Right renal pelvis (tissue), 4 donors: ENCODE results near the gene KLHL30. TPM values are rescaled to one million over a fixed set of nuclear protein-coding genes. Genes with fewer than 3 reads are reported as not detected.

Source experiments
- DNase-seq, 4 donors: peaks; one replicate each; pipeline ENCODE4 v3.0.0-alpha.2; 2013; ENCODE audit warnings: low read depth in 4 of 4, low spot score in 3 of 4, missing footprints in 1 of 4
- polyA plus RNA-seq, 4 donors: library from polyadenylated mRNA; unstranded; fragments of 120-200 nt; gene quantifications; one replicate each; pipeline ENCODE4 v1.2.1, GENCODE V29; 2013; ENCODE audit not compliant: insufficient read length in 4 of 4

Gene KLHL30
- polyA plus RNA-seq, 4 donors = 0.17 to 0.47 (median 0.33) TPM

DNA sequence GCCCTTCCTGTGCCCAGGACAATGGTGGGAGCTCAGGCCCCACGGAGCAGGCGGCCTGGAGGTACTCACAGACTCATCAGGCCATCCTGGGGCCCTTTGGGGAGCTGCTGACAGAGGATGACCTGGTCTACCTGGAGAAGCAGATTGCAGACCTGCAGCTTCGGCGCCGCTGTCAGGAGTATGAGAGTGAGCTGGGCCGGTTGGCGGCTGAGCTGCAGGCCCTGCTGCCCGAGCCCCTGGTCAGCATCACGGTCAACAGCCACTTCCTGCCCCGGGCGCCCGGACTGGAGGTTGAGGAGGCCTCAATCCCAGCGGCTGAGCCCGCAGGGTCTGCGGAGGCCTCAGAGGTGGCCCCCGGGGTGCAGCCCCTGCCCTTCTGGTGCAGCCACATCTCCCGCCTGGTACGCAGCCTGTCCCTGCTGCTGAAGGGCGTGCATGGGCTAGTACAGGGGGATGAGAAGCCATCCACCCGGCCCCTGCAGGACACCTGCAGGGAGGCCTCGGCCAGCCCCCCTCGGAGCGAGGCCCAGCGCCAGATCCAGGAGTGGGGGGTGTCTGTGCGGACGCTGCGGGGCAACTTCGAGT, 8.3 kb upstream of the KLHL30 start:
- DNase-seq = no peak

DNA sequence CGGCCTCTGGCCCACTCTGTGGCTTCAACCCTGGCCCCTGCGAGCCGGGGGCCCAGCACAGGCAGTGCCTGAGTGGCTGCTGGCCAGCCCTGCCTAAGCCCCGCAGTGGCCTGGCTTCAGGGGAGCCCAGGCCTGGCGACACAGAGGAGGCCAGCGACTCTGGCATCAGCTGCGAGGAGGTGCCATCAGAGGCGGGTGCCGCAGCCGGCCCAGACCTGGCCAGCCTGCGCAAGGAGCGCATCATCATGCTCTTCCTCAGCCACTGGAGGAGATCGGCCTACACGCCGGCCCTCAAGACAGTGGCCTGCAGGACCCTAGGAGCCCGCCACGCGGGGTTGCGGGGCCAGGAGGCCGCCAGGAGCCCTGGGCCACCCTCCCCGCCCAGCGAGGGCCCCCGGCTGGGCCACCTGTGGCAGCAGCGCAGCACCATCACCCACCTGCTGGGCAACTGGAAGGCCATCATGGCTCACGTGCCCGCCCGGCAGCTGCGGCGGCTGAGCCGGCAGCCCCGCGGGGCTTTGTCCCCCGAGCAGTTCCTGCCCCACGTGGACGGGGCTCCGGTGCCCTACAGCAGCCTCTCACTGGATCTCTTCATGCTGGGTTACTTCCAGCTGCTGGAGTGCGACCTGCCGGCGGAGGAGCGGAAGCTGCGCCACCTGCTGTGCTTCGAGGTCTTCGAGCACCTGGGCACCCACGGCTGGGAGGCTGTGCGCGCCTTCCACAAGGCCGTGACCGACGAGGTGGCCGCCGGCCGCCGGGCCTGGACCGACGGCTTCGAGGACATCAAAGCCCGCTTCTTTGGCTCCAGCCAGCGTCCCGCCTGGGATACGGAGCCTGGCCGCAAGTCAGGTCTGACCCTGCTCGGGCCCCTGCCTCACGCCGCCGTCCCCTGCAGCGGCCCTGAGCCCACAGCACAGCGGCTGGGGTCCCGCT, 7.5 kb upstream of the KLHL30 start:
- DNase-seq = no peak

GRCh38 chr2:238131761-238132462, 6.6 kb upstream of the KLHL30 start:
- no peak for DNase-seq

DNA sequence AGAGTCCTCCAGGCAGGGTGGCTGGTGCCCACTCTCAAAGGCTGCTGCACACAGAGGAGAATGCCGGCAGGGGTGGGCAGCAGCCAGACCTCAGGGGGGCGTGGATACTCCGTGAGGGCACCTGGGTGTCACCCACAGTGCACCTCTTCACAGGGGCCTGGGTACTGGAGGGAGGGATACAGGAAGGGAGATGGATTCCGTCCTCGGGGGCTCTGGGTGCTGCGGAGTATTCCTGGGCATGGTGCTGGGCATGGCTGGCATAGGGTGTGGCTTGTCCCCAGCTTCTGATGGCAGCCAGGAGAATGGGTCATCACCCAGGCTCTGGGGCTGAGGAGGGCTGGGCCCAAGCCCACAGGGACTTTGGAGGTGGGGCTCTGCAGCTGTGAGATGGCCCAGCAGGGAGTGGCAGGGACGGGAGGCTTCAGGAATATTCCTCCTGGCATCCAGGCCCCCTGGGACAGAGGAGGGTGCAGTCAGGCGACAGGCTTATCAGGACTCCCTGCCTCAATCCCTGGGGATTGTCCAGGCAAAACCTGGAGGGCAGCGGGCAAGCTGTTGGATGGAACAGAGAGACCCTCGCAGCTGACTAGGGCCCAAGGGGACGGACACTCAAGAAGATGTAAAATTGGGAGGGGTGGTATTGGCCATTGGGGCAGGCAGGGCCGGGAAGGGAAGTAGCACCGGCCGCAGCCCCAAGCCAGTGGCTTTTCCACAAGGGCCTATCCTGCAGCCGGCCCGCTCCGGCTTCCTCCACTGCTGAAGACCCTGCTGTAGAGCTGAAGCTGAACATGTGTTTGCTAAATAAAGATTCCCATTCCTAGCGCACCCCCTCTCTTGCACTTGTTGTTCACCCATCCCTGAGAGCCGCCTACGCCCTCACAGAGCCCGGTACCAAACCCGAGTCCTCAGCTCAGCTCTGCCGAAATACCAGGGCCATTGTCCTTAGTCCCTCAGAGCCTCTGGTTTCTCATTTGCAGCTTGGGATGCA, 5.7 kb upstream of the KLHL30 start:
- no peak for DNase-seq

DNA sequence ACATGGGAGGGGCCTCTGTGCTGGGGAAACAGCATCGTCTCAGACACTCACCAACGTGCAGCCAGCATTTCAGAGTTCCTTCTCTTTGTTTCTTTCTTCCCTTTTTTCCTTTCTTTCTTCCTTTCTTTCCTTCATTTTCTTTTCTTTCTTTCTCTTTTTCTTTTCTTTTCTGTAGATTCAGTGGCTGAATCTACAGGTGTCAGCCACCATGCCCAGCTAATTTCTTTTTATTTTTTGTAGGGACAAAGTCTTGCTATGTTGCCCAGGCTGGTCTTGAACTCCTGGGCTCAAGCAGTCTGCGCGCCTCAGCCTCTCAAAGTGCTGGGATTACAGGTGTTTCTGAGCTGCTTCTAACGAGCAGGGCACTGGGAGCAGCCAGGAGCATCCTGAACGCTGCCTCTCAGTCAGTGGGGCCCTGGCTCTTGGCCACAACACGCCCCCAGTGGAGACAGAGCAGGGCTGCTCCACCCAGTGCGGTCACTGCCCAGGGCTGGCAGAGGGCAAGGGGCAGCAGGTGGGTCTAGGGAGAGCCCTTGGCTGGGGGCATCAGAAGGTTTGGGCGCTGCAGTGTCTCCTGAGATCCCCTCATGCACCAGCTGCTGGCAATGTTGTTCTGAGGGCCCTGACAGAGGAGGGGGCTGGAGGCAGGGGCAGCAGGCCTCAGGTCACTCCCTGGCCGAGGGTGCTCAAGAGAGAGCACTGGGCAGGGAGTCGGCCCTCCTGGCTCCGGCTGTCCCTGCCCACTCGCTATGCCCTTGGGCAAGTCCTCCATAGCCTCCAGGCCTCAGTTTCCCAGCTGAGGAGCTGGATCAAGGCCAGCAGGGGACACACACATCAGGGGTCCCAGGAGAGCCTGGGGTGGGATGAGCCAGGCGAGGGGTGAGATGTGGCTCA, 4.7 kb upstream of the KLHL30 start:
- no peak for DNase-seq

DNA sequence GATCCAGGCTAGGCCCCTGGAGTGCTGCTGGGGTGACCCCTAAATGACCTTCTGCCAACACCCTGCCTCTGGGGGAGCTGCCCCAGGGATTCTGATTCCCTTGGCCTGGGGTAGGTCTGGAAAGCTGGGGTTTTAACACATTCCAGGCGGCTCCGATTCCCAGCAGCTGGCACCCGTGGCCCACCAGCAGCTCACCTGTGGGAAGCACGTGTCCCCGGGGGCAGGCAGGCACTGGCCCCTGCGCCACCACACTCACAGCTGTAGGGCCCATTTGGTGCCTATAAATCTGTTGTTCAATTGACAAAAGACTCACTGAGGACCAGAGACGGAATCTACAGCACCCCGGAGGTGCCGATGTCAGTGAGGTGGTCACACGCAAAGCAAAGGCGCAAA, 4.1 kb upstream of the KLHL30 start:
- DNase-seq = no peak

DNA sequence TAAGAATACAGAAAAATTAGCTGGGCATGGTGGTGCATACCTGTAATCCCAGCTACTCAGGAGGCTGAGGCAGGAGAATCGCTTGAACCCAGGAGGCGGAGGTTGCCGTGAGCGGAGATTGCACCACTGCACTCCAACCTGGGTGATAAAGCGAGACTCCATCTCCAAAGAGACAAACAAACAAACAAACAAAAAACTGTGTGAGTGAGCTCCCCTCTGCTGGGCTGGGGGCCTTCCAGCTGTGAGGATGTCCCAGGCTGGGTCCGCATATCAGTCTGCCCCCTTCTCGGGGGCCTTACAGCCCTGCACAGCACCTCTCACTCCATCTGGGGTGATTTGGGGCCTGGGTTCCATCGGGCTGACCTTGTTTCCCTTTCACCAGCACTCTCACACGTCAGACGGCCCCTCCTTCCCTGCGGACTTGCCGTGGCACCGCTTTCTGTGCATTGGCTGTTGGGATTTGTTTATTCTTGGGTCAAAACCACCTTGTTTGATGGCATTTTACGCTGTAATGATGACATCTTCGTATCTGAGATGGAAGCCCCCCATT, 2.8 kb upstream of the KLHL30 start:
- DNase-seq = no peak

DNA sequence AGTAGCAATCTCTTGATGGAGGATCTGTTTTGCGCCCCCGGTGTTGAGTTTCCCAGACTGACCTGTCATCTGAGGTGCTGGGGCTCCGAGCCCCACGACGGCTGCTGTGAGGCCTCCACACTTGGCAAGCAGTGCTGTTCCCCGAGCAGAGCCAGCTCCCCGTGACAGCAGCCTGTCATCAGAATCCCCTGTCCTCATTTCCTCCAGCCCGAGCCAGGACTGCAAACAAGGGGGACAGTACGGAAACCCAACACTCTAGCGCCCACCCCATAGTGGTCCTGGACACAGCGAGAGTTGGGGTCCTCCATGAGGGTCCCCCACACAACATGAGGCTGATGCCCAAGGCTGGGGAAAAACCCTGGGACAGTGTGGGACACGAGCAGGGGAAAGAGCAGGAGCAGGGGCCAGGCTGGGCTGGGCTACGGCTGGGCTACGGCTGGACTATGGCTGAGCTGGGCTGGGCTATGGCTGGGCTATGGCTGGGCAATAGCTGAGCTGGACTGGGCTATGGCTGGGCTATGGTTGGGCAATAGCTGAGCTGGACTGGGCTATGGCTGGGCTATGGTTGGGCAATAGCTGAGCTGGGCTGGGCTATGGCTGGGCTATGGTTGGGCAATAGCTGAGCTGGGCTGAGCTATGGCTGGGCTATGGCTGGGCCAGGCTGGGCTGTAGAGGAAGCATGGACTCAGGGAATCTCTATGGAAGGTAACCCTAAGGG, 1.5 kb upstream of the KLHL30 start:
- no peak for DNase-seq

DNA sequence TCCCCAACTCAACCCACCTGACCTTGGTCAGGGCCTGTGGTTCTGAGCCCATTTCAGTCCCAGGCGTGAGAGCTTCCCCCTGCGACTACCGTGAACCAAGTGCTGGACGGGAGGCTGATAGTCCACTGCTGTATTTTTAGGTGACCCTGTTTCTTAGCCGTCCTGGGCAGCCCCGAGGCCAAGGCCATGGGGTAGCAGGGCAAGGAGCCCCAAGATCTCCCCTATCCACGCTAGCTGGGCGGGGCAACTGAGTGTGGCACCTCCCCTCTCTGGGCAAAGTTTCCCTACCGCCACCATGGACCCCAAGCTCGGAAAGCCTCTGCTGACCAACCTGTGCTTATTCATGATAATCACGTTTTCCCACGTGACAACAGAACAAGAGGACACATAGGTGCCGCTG, 583 bp upstream of the KLHL30 start:
- no peak for DNase-seq

- DNase-seq = no peak
Observed at GRCh38 chr2:238139196-238140039, 950 bp downstream of the KLHL30 start.

DNA sequence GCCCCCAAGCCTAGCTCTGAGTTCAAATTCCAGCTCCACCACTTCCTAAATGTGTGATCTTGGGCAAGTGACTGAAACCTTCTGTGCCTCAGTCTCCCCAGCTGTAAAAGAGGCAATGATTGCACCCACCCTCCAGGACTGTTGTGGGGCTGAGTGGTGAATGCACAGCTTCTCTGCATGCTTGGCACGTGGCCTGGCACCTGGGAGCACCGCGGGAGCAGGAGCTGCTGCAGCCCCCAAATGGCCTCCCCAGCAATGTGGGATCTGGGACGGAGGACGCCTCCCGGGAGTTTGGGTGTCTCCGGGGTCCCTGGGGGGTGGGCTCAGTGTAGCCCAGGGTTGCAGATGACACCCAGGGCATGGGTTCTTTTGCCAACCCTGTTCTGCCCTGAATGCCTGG, 1.6 kb downstream of the KLHL30 start:
- DNase-seq = no peak

DNA sequence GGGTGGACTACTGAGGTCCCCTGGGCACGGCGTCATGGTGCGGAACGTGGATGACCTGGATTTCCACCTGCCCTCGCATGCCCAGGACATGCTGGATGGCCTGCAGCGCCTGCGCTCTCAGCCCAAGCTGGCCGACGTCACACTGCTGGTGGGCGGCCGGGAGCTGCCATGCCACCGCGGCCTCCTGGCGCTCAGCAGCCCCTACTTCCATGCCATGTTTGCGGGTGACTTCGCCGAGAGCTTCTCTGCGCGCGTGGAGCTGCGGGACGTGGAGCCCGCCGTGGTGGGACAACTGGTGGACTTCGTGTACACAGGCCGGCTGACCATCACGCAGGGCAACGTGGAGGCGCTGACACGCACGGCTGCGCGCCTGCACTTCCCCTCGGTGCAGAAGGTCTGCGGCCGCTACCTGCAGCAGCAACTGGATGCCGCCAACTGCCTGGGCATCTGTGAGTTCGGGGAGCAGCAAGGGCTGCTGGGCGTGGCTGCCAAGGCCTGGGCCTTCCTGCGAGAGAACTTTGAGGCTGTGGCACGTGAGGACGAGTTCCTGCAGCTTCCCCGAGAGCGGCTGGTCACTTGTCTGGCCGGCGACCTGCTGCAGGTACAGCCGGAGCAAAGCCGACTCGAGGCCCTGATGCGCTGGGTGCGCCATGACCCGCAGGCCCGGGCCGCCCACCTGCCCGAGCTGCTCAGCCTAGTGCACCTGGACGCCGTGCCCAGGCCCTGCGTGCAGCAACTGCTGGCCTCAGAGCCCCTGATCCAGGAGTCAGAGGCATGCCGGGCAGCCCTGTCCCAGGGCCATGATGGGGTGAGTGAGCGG, 2.5 kb downstream of the KLHL30 start:
- DNase-seq = no peak

DNA sequence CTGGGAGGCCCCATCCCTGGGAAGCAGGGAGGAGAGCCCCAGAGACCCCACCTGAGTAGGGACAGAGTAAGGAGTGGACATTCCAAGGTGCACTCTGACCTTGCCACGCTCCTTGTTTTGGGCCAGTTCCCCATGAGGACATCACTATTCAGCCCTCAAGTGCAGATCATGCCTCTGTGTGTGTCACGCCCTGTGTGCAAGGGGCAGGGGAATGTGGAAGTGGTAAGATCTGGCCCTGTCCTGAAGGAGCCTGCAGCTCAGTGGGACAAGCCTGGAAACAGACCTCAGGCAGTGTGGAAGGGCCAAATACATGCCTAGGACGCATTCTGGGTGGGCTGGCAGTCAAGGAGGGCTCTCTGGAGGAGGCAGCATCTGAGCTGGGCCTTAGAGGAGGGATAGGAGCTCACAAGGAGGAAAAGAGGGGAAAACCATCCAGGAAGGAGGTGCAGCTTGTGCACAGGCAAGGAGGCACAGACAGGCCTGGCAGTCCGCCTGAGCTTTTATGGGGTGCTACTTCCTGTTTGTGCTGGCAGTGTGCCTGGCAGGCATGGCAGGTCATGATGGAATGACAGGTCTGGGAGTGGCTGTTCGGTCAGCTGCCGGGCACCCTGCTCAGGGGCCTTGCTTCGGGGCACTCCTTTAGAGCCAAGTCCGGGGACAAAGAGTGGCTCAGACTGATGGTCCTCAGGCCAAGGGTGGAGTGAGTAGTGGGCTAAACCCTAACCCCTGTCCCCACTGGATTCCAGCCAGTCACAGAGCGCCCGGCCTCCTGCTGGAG, 3.3 kb downstream of the KLHL30 start:
- no peak for DNase-seq

DNA sequence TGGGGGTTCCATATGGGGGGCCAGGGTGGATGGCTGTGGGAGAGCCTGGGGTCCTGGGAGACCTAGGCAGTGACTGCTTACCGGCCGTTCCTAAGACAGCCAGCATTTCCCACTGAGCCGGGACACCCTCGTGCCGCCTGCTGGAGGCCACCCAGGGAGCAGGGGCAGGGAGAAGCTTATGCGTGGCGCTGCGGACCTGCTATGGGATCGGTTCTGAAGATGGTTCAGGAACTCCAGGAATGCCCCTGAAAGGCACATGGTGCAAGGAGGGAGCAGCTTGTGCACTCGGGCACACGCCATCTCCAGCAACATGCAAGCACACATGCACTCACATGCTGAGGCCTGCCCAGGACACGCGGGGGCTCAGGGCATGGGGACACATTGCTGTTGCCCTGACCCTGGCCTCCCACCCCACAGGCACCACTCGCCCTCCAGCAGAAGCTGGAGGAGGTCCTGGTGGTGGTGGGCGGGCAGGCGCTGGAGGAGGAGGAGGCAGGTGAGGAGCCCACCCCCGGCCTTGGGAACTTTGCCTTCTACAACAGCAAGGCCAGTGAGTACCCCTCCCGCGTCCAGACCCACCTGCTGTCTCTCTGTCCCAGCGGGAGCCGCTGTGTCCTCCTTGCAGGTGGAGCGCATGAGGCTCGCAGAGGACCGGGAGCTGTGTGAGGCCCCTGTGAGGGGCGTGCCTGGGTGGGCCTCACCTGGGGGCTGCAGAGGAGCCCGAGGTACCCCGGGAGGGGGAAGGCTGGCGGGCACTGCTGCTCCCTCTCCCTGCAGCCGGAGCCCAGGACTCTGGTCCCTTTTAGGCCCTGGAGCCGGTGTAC, 4.1 kb downstream of the KLHL30 start:
- no peak for DNase-seq
